Epidermal melanocyte (primary cell): ENCODE data around the gene C12orf60.
A peak's percentile ranks its signal among the peaks of the same experiment; 100 is the strongest.

Source experiments
- DNase-seq: peaks from one replicate; pipeline ENCODE4 v3.0.0; 2011; ENCODE audit warnings: low spot score; ENCODE audit not compliant: insufficient read length

C12orf60 gene

GRCh38 chr12:14776236-14776961 is 27.1 kb upstream of the C12orf60 start:
- DNase-seq, result no peak

GRCh38 chr12:14777271-14777670 is 26.2 kb upstream of the C12orf60 start:
- DNase-seq, result no peak

GRCh38 chr12:14779834-14780233 is 23.6 kb upstream of the C12orf60 start:
- DNase-seq, result no peak

GRCh38 chr12:14780859-14781258 is 22.6 kb upstream of the C12orf60 start:
- no peak for DNase-seq

GRCh38 chr12:14781563-14781962 is 21.9 kb upstream of the C12orf60 start:
- DNase-seq, result no peak

- DNase-seq, result no peak
Observed at GRCh38 chr12:14782756-14783155, 20.7 kb upstream of the C12orf60 start.

- no peak for DNase-seq
Observed at GRCh38 chr12:14784471-14784870, 19.0 kb upstream of the C12orf60 start.

GRCh38 chr12:14785568-14785967 is 17.9 kb upstream of the C12orf60 start:
- no peak for DNase-seq

GRCh38 chr12:14795028-14795448 is 8.4 kb upstream of the C12orf60 start:
- no peak for DNase-seq

GRCh38 chr12:14802247-14802646 is 1.2 kb upstream of the C12orf60 start:
- no peak for DNase-seq

GRCh38 chr12:14802721-14803010 is 804 bp upstream of the C12orf60 start:
- DNase-seq, result no peak

- DNase-seq, result no peak
Observed at GRCh38 chr12:14803830-14804160, 325 bp downstream of the C12orf60 start.

- no peak for DNase-seq
Observed at GRCh38 chr12:14810167-14810952, 6.9 kb downstream of the C12orf60 start.

GRCh38 chr12:14810953-14811483 is 7.5 kb downstream of the C12orf60 start:
- no peak for DNase-seq

- no peak for DNase-seq
Observed at GRCh38 chr12:14811486-14811885, 8.0 kb downstream of the C12orf60 start.

GRCh38 chr12:14814014-14814413 is 10.5 kb downstream of the C12orf60 start, which contains the start of gene SMCO3:
Gene SMCO3 (minus strand): TSS chr12:14814182. CDS start chr12:14806680, 7,502 bp downstream.
- no peak for DNase-seq

GRCh38 chr12:14824012-14824634 is 20.7 kb downstream of the C12orf60 start:
- no peak for DNase-seq

- DNase-seq, result no peak
Observed at GRCh38 chr12:14825256-14825655, 21.8 kb downstream of the C12orf60 start.

- no peak for DNase-seq
Observed at GRCh38 chr12:14826491-14826890, 23.0 kb downstream of the C12orf60 start.

GRCh38 chr12:14827043-14827442 is 23.6 kb downstream of the C12orf60 start:
- no peak for DNase-seq

GRCh38 chr12:14828892-14829291 is 25.4 kb downstream of the C12orf60 start:
- peak; percentile 23 for DNase-seq

GRCh38 chr12:14833336-14833735 is 29.9 kb downstream of the C12orf60 start:
- DNase-seq, result no peak
